Suprapubic skin (tissue), 4 donors: ENCODE results near the gene NSMCE1.

Source experiments
- EP300 ChIP-seq: sonication (generic); formaldehyde crosslinking; IDR thresholded peaks from one replicate; pipeline ENCODE4 v1.6.1; 2017; ENCODE audit warnings: antibody characterized with exemption
- POLR2A ChIP-seq, 2 donors: fragments of 450-650 bp; IDR thresholded peaks; one replicate each; pipeline ENCODE4 v1.6.1; 2017; ENCODE audit warnings: antibody characterized with exemption in 2 of 2, mild to moderate bottlenecking in 2 of 2, moderate library complexity in 2 of 2
- POLR2AphosphoS5 ChIP-seq, 3 donors: sonication (generic); formaldehyde crosslinking; IDR thresholded peaks; one replicate each; pipeline ENCODE4 v1.6.1; 2017; ENCODE audit warnings: antibody characterized with exemption in 3 of 3
- TF ChIP-seq, protein P1 (sequence below), 2 donors: fragments of 200-600 bp in 1 of 2; fragments of 450-650 bp in 1 of 2; sonication (generic) in 1 of 2; IDR thresholded peaks; one replicate each; pipeline ENCODE4 v1.5.1; 2016 to 2019; ENCODE audit warnings: antibody characterized with exemption in 2 of 2, mild to moderate bottlenecking in 1 of 2, moderate library complexity in 1 of 2

DNA sequence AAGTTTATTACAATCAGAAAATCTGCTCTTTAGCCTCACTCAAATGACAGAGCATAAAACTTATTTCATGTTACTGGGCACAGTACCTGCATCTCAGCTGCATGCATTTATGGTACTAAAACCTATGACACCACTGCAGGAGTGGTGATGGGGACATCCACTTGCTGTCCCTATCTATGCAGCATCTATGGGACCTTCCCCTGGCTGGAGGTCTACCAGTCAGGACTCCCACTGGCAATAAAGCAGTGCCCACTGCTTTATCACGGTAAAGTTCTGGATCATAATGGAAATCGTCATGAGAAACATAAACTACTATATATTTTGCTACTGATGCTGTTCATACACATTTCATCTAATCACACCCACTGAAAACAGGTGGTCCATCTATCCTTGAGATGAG lies 26.2 kb downstream of the NSMCE1 start:
- TF ChIP-seq, protein P1, sequence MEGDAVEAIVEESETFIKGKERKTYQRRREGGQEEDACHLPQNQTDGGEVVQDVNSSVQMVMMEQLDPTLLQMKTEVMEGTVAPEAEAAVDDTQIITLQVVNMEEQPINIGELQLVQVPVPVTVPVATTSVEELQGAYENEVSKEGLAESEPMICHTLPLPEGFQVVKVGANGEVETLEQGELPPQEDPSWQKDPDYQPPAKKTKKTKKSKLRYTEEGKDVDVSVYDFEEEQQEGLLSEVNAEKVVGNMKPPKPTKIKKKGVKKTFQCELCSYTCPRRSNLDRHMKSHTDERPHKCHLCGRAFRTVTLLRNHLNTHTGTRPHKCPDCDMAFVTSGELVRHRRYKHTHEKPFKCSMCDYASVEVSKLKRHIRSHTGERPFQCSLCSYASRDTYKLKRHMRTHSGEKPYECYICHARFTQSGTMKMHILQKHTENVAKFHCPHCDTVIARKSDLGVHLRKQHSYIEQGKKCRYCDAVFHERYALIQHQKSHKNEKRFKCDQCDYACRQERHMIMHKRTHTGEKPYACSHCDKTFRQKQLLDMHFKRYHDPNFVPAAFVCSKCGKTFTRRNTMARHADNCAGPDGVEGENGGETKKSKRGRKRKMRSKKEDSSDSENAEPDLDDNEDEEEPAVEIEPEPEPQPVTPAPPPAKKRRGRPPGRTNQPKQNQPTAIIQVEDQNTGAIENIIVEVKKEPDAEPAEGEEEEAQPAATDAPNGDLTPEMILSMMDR (IDR thresholded peaks at IDR 0.05): no peak
- TF ChIP-seq POLR2AphosphoS5 (IDR thresholded peaks at IDR 0.05) (no peak), POLR2A (IDR thresholded peaks at IDR 0.05) (no peak), EP300 (no peak)
